C4-2B (cell line): ENCODE results near the gene GADD45B.

Experiments
- CTCF ChIP-seq: fragments of 450-650 bp; conservative IDR thresholded peaks from 2 replicates; pipeline ENCODE4 v1.5.1; 2017; ENCODE audit warnings: mild to moderate bottlenecking
- ZFX ChIP-seq: fragments of 450-650 bp; IDR thresholded peaks from 2 replicates; pipeline ENCODE4 v1.6.1; 2017

GRCh38 chr19:2464389-2464788, 11.5 kb upstream of the GADD45B start:
- TF ChIP-seq CTCF = no peak
- no peak for TF ChIP-seq ZFX
